IPS-11a (cell line): ENCODE data around the gene DNM1.
"Not testable (repeated sequence)": the region's sequence is repeated elsewhere in the genome, so short reads cannot be mapped to it uniquely, and the experiment has no call there.

ENCODE experiments used
- H3K4me3 ChIP-seq: one replicate; pipeline ENCODE4 v1.5.1; 2013; ENCODE audit warnings: low read depth, low read length, control low read depth

The DNM1 gene

DNA sequence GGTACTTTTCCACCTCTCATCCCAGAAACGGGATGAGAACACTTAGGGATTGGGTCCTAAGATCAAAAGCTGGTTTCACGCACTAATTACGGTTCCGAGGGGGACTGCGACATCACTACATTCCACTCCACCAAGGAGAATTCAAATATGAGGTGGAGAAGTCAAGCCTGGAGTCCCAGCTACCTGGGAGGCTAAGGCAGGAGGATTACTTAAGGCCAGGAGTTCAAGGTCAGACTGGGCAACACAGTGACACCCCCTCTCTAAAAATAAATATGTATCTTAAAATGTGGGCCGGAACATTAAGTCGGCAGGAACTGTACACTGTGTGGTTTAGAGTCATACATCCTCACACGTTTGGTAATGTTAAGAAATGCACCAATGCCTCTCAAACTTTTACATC lies 71.1 kb downstream of the DNM1 start:
- no peak overlapping the region for H3K4me3 ChIP-seq

GRCh38 chr9:128275198-128276007 lies 72.2 kb downstream of the DNM1 start, which contains the start of gene GOLGA2:
Gene GOLGA2 (minus strand): TSS chr9:128276007. CDS start chr9:128275976, 31 bp downstream.
- peak within 1 kb of the TSS; percentile 82 for H3K4me3 ChIP-seq

DNA sequence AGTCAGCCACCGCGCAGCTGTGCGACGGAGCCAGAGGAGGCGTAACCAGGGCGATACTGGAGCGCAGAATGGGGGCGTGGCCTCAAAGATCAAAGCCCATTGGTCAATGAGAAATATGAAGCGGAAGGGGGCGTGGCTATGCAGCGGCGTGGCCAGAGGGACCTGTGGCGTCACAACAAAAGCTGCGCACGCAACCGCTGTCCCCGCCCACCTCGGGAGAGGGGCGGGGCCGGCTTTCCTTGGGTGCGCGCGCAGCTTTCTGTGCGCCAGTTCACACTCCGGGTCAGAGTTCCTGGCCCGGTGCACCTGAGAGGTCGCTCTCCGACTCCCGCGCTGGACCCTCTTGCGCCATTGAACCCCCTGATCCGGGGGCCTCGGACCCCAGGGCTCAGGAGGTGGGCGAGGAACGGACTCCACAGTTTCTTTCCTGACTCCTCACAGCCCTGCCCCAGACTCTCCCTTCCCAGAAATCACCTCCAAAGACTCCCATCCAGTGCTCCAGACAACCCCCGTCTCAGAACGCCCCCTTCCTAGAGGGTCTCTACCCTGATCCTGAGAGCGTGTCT lies 72.9 kb downstream of the DNM1 start, which contains the start of gene SWI5:
TSS of gene SWI5 (plus strand) at position 269 of the 566 bp plus-strand sequence.
- H3K4me3 ChIP-seq, result peak within 1 kb of the TSS; percentile 82

DNA sequence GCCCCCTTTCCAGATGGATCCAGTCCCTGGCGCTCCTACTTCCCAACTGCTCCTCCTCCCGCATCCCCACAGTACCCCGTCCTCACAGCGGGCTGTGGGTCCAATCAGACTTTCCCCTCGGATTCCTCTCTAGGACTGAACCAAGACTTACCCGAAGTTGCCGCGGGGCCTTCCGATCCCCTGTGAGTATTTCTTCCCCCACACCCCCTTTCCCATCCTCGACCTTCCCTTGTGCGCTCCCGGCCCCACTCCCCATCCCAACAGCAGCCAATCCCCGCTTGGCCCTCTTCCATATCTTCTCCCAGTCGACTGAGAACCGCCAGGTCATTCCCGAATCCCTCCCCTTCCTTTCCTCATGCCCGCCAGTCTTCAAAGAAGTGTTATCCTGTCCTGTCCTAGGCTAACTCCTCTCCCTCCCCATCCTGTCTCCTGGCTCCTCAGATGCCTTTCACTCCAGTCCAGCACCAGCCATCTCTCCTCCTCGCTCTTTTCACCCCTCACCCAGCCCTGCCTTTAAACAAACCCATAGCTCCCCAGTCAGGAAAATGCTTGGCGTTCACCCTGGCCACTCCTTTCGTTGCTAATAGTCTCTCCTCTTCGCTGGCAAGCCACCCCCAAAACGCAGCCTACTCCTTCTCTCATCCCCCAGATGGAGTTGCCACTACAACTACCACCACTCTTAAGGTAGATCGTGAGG lies 73.5 kb downstream of the DNM1 start:
- peak overlapping the region; percentile 82 for H3K4me3 ChIP-seq

DNA sequence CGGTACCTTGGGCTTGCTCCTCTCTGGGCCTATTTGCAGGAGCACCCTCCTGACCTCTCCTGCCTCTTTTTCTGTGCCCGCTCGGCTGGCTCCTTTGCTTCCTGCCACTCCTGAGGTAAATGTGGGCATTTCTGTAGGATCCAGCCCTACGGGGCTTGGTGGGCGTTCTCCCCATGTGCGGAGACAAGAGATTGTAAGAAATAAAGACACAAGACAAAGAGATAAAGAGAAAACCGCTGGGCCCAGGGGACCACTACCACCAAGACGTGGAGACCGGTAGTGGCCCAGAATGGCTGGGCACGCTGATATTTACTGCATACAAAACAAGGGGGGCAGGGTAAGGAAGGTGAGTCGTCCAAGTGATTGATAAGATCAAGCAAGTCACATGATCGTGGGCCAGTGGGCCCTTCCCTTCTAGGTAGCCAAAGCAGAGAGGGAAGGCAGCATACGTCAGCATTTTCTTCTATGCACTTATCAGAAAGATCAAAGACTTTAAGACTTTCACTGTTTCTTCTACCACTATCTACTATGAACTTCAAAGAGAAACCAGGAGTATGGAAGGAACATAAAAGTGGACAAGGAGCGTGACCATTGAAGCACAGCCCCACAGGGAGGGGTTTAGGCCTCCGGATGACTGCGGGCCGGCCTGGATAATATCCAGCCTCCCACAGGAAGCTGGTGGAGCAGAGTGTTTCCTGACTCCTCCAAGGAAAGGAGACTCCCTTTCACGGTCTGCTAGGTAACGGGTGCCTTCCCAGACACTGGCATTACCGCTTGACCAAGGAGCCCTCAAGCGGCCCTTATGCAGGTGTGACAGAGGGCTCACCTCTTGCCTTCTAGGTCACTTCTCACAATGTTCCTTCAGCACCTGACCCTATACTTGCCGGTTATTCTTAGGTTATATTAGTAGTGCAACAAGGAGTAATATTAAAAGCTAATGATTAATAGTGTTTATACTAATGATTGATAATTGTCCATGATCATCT lies 76.2 kb downstream of the DNM1 start:
- not testable (repeated sequence) for H3K4me3 ChIP-seq

GRCh38 chr9:128280084-128280622 lies 77.0 kb downstream of the DNM1 start:
- H3K4me3 ChIP-seq, result no peak overlapping the region

- H3K4me3 ChIP-seq, result no peak overlapping the region
Observed at GRCh38 chr9:128282500-128282899, 79.3 kb downstream of the DNM1 start.

DNA sequence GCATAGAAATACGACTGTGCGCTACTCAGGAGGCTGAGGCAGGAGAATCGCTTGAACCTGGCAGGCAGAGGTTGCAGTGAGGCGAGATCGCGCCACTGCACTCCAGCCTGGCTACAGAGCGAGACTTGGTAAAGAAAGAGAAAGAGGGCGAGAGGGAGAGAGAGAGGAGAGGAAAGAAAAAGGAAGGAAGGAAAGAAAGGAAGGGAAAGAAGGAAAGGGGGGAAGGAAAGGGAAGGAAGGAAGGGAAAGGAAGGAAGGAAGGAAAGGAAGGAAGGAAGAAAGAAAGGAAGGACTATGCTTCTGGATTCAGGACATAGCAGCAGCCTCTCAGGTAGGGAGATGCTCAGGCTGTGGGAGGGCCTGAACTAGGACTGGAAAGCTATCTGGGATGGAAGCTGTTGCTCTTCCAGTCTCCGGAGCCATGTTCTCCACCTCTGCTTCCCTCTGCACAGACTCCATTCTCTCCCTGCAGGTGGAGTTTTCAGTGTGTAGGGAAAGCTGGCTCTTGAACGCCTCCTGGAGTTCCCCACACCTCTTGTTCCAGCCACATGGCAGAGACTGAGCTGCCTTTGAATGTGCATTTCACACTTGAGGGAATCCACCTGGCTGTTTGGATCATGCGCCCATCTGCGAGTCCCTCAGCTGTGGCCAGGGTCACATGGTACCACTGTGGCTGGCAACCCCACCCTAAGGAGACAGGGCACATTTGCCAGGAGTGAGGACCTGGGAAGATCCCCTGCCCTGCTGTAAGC lies 82.0 kb downstream of the DNM1 start:
- no peak overlapping the region for H3K4me3 ChIP-seq

DNA sequence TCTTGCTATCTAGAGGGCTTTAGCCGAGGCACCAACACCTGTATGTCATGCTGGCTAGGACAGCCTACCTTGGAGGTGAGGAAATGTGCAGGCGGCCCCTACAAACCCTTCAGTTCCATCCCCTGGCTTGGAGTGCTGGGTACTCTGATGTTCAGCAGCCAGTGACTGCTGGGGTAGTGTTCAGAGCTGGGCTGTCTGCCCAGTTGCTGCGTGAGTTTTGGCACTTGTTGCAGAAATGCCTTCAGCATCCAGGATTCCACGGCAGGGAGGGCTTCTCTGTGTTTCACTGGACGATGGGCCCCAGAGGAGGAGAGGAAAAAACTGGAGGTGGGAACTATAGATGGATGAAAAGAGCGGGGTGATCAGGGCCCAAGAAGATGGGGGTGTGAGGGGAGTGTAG lies 83.3 kb downstream of the DNM1 start:
- no peak overlapping the region for H3K4me3 ChIP-seq

GRCh38 chr9:128288273-128289004 lies 85.3 kb downstream of the DNM1 start:
- H3K4me3 ChIP-seq, result no peak overlapping the region

DNA sequence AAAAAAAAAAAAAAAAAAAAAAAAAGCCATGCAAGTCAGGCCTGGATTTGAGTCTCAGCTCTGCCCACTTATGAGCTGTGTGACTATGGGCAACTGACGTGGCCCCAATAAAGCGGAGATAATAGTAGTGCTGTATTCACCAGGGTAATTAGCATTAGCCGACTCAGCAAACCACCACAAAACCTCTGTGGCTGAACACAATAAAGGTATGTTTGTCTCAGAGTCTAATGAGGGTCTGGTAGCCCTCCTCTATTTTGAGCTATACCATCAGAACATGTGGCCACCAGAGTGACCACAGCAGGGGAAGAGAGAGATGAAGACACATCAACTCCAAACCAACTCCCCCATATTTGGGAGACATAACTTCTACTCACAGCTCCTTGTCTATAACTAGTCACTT lies 88.8 kb downstream of the DNM1 start:
- H3K4me3 ChIP-seq, result no peak overlapping the region

- H3K4me3 ChIP-seq, result no peak overlapping the region
Observed at GRCh38 chr9:128293091-128293490, 89.9 kb downstream of the DNM1 start.

GRCh38 chr9:128294142-128294541 lies 91.0 kb downstream of the DNM1 start:
- no peak overlapping the region for H3K4me3 ChIP-seq

DNA sequence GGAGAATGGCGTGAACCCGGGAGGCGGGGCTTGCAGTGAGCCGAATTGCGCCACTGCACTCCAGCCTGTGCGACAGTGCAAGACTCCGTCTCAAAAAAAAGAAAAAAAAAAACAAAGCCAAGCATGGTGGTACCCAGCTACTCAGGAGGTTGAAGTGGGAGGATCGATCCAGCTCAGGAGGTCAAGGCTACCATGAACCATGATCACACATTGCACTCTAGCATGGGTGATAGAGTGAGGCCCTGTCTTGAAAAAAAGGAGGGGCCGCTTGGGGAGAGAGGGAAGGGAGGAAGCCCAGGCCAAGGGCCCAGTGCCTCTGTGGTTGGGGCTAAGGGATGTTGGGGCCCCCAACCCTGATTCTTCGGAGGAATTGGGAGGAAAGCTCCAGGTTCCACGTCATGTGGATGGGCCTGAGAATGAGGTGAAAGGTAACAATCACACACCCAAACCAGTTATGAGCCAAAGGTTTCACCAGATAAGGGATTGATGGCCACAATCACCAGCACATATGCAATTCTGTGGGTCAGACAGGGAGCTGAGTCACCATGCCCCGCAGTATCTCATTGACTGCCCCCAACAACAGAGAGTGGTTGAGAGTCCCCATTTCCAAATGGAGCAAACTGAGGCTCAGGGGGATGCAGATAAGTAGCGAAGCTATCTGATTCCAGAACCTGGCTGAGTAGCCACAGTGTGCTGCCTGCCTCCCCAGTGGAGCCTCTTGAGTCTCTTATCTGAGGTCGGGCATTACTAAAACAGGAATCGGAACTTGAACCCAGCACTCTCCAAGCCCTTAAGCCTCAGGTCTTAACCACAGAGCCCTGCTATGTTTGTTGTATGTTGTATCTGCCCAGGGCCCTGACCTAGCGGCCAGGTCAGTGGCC lies 93.4 kb downstream of the DNM1 start:
- H3K4me3 ChIP-seq, result no peak overlapping the region

GRCh38 chr9:128297221-128297773 lies 94.1 kb downstream of the DNM1 start:
- no peak overlapping the region for H3K4me3 ChIP-seq

- H3K4me3 ChIP-seq, result no peak overlapping the region
Observed at GRCh38 chr9:128298535-128299482, 95.6 kb downstream of the DNM1 start.
